HepG2 (cell line): ENCODE results near the gene TFG.
A peak's percentile ranks its signal among the peaks of the same experiment; 100 is the strongest.

ENCODE experiments used
- EP300 ChIP-seq, 3 experiments: sonication (generic) in 1 of 3; formaldehyde crosslinking in 1 of 3; IDR thresholded peaks; 2 replicates each; pipeline versions ENCODE4 v1.5.1 to v1.6.1; 2011 to 2020; ENCODE audit warnings: low read depth in 2 of 3, low read length in 2 of 3, borderline replicate concordance in 1 of 3, improper control_type of control experiment in 1 of 3, mild to moderate bottlenecking in 1 of 3, missing genetic modification reagents in 1 of 3, moderate library complexity in 1 of 3
- POLR2AphosphoS5 ChIP-seq: IDR thresholded peaks from 2 replicates; pipeline ENCODE4 v1.6.1; 2012; ENCODE audit warnings: low read depth, low read length
- TAF15 ChIP-seq: fragments of 200-400 bp; formaldehyde crosslinking; IDR thresholded peaks from one replicate; pipeline ENCODE4 v1.6.1; 2018; ENCODE audit warnings: mild to moderate bottlenecking, low read depth, low read length; ENCODE audit not compliant: poor library complexity, severe bottlenecking
- TF ChIP-seq, protein P1 (sequence below): sonication (generic); formaldehyde crosslinking; IDR thresholded peaks from 2 replicates; pipeline ENCODE4 v1.5.0; 2020; ENCODE audit warnings: mild to moderate bottlenecking, missing genetic modification reagents, moderate library complexity
- TF ChIP-seq, protein P2 (sequence below): sonication (generic); formaldehyde crosslinking; IDR thresholded peaks from 2 replicates; pipeline ENCODE4 v1.4.0; 2020; ENCODE audit warnings: missing genetic modification reagents, borderline replicate concordance
- TF ChIP-seq, protein P3 (sequence below): sonication (generic); formaldehyde crosslinking; IDR thresholded peaks from 2 replicates; pipeline ENCODE4 v1.9.0; 2021; ENCODE audit warnings: missing genetic modification reagents, borderline replicate concordance

DNA sequence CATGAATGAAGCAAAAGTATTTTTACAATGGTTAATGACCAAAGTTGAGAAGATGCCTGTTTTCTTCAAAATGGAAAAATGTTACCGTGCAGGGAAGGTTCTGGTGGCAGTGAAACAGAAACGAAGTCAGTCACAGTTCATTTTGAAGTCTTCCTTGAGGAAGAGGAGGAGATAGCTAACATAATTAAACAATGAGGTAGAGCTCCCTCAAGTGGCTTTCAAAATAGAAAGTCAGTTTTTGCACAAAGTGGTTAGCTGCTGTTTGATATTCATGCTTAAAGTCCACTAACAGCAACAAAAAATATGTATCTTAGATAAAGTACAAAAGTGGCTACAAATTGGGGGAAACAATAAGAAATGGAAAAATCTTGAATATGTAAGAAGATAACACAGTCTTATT lies 87.3 kb downstream of the TFG start:
- TF ChIP-seq, protein P1, sequence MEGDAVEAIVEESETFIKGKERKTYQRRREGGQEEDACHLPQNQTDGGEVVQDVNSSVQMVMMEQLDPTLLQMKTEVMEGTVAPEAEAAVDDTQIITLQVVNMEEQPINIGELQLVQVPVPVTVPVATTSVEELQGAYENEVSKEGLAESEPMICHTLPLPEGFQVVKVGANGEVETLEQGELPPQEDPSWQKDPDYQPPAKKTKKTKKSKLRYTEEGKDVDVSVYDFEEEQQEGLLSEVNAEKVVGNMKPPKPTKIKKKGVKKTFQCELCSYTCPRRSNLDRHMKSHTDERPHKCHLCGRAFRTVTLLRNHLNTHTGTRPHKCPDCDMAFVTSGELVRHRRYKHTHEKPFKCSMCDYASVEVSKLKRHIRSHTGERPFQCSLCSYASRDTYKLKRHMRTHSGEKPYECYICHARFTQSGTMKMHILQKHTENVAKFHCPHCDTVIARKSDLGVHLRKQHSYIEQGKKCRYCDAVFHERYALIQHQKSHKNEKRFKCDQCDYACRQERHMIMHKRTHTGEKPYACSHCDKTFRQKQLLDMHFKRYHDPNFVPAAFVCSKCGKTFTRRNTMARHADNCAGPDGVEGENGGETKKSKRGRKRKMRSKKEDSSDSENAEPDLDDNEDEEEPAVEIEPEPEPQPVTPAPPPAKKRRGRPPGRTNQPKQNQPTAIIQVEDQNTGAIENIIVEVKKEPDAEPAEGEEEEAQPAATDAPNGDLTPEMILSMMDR (CRISPR knock-in tag), result peak; percentile 43
- TF ChIP-seq POLR2AphosphoS5 (no peak), EP300 (IDR thresholded peaks at IDR 0.05; ENCODE audit: low read depth in 2 of 2, low read length in 2 of 2) (no peak), EP300 (CRISPR knock-in tag; IDR thresholded peaks at IDR 0.05; ENCODE audit: borderline replicate concordance) (no peak), TAF15 (no peak)
- TF ChIP-seq, protein P2, sequence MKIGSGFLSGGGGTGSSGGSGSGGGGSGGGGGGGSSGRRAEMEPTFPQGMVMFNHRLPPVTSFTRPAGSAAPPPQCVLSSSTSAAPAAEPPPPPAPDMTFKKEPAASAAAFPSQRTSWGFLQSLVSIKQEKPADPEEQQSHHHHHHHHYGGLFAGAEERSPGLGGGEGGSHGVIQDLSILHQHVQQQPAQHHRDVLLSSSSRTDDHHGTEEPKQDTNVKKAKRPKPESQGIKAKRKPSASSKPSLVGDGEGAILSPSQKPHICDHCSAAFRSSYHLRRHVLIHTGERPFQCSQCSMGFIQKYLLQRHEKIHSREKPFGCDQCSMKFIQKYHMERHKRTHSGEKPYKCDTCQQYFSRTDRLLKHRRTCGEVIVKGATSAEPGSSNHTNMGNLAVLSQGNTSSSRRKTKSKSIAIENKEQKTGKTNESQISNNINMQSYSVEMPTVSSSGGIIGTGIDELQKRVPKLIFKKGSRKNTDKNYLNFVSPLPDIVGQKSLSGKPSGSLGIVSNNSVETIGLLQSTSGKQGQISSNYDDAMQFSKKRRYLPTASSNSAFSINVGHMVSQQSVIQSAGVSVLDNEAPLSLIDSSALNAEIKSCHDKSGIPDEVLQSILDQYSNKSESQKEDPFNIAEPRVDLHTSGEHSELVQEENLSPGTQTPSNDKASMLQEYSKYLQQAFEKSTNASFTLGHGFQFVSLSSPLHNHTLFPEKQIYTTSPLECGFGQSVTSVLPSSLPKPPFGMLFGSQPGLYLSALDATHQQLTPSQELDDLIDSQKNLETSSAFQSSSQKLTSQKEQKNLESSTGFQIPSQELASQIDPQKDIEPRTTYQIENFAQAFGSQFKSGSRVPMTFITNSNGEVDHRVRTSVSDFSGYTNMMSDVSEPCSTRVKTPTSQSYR (CRISPR knock-in tag), result no peak
- TF ChIP-seq, protein P3, sequence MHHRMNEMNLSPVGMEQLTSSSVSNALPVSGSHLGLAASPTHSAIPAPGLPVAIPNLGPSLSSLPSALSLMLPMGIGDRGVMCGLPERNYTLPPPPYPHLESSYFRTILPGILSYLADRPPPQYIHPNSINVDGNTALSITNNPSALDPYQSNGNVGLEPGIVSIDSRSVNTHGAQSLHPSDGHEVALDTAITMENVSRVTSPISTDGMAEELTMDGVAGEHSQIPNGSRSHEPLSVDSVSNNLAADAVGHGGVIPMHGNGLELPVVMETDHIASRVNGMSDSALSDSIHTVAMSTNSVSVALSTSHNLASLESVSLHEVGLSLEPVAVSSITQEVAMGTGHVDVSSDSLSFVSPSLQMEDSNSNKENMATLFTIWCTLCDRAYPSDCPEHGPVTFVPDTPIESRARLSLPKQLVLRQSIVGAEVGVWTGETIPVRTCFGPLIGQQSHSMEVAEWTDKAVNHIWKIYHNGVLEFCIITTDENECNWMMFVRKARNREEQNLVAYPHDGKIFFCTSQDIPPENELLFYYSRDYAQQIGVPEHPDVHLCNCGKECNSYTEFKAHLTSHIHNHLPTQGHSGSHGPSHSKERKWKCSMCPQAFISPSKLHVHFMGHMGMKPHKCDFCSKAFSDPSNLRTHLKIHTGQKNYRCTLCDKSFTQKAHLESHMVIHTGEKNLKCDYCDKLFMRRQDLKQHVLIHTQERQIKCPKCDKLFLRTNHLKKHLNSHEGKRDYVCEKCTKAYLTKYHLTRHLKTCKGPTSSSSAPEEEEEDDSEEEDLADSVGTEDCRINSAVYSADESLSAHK, result no peak
